GM21515 (cell line): ENCODE results near the gene STX5.
A peak's percentile ranks its signal among the peaks of the same experiment; 100 is the strongest.
"Not testable (repeated sequence)": the region's sequence is repeated elsewhere in the genome, so short reads cannot be mapped to it uniquely, and the experiment has no call there.

Experiments
- ATAC-seq: cut with Tn5 transposase; IDR thresholded peaks from one replicate; pipeline ENCODE4 v1.9.1; 2021; ENCODE audit not compliant: unreplicated experiment

Gene STX5

GRCh38 chr11:62854013-62854824 is 22.4 kb upstream of the STX5 start:
- no peak for ATAC-seq

DNA sequence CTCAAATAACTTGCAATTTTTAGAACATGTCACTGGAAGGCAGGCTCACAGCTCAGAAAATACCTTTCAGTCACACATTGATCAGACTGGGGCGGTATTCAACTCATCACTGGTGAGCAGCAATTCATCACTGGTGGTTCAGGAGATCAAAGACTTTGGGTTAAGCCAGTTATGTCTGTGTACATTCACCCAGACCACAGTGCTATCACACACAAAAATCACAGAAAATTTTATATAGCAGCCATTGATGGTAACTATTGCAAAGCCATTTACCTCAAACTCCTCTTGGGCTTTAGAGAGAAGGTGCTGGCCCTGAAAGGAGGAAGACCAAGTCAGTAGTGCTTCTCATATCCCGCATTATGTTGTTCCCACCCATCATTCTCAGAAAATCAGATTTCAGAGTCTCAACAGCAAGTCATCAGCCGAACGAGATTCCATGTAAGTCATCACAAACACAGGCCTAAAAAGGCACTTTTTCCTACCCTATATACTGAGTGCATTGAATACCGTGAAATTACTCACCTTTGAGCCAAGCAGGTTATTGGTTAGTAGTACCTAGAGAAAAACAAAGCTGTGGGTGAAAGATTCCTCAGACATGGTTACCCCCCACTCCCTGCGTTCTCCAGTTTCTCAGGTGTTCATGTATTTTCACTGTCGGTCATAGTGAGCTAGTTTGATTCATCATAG is 21.6 kb upstream of the STX5 start:
- ATAC-seq = no peak

GRCh38 chr11:62852523-62853188 is 20.8 kb upstream of the STX5 start:
- no peak for ATAC-seq

DNA sequence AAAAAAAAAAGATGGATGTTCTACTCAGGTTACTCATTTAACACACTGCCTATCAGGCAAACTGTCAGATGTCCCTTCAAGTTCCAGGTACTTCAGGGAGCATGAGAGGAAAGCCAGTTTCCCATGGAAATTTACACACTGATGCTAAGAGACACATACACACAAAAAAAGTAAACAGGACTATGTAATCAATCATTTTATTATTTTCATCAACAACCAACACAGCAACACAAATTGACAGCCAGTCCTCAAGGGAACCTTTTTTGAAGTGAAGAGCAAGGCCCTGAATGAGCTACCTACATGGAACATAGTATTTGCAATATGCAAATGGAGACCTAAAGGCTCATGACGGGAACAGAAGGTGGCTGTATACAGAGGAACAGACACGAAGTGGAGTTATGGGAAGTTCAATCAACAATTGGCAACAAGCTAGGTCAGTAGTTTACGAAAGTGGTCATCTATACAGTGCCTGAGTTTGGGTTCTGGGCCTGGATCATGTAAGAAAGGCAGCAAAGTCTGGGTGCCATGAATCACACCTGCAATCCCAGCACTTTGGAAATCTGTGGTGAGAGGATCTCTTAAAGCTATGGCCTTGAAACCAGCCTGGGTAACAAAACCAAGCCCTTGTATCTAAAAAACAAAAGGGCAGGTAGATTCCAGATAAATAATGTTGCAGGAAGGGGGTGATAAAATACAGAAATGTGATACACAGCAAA is 20.1 kb upstream of the STX5 start:
- no peak for ATAC-seq

GRCh38 chr11:62850911-62851806 is 19.3 kb upstream of the STX5 start:
- ATAC-seq = no peak

DNA sequence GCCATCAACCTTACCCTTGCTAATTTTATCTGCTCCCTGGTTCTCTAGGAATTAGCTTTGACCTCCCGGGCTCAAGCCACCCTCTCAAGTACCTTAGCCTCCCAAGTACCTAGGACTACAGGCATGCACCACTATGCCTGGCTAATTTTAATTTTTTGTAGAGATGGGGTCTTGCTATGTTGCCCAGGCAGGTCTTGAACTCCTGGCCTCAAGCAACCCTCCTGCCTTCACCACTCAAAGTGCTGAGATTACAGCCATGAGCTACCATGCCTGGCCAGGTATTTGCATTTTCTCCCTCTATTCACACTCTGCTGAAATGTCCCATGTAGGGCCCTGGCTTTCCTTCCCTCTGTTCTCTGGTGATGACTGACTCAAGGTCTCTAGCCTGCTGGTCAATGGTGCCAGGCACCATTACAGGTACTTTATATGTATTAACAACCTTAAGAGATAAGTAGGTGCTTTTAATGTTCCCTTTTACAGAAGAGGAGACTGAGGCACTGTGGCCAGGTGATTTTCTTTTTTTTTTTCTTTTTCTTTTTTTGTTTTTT is 16.0 kb upstream of the STX5 start:
- no peak for ATAC-seq

GRCh38 chr11:62846177-62846576 is 14.3 kb upstream of the STX5 start:
- ATAC-seq = no peak

- ATAC-seq = no peak
Measured at GRCh38 chr11:62844154-62844553, 12.3 kb upstream of the STX5 start.

DNA sequence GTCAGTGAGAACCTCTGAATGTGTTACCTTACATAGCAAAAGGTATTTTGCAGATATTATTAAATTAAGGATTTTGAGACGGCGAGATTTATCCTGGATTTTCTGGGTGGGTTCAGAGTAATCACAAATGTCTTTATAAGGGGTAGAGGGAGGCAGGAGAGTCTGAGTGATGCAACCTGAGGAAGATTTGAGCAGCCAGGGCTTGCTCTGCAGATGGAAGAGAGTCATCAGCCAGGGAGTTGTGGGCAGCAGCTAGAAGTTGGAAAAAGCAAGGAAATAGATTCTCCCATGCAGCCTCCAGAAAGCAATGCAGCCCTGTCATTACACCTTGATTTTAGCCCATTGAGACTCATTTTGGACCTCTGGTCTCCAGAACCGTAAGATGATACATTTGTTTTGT is 11.6 kb upstream of the STX5 start:
- no peak for ATAC-seq

GRCh38 chr11:62842891-62843290 is 11.0 kb upstream of the STX5 start:
- not testable (repeated sequence) for ATAC-seq

DNA sequence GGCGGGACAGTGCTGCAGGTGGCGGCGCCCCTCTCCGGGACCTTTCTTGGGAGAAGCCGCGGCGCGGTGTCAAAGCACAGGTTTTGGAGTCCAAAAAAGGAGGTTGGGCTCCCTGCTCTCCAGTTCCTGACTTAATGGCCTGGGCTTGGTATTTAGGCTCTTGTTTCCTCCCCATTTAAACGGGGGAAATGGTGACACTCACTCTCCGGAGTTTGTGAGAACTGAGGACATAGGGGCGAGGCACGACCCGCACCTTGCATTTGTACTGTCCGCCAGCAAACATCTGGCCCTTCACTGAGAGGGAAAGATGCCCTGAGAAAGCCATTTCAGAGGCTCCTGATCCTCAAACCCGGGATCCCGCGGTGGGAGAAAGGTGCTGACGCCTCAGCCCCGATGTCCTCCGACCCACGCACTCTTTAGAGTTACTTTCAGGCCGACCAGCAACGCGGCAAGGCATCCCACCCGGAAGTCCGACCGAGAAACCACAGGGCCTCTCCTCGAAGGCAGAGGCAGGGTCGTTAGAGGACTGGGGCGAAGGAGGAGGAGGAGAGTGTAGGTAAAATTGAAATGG is 10.4 kb upstream of the STX5 start:
- no peak for ATAC-seq

GRCh38 chr11:62841361-62842170 is 9.7 kb upstream of the STX5 start:
- ATAC-seq = peak; percentile 46

- ATAC-seq = not testable (repeated sequence)
Measured at GRCh38 chr11:62840721-62841360, 9.0 kb upstream of the STX5 start.

GRCh38 chr11:62839050-62839945 is 7.4 kb upstream of the STX5 start, which contains the start of gene WDR74:
Gene WDR74, minus strand, starts transcription at chr11:62839590. Its CDS starts 20 bp downstream, at chr11:62839570.
- ATAC-seq = peak; percentile 50

- no peak for ATAC-seq
Measured at GRCh38 chr11:62835336-62835735, 3.5 kb upstream of the STX5 start.

- ATAC-seq = peak; percentile 17
Measured at GRCh38 chr11:62832336-62833234, 734 bp upstream of the STX5 start, which contains the start of gene TEX54. Gene TEX54, minus strand, starts transcription at chr11:62832841.
